ENCODE results near the gene E2F2. TPM values are rescaled to one million over a fixed set of nuclear protein-coding genes. Genes with fewer than 3 reads are reported as not detected.

Gene E2F2
- total RNA-seq, 1 experiment from 2014 or later: 46.1 TPM

DNA sequence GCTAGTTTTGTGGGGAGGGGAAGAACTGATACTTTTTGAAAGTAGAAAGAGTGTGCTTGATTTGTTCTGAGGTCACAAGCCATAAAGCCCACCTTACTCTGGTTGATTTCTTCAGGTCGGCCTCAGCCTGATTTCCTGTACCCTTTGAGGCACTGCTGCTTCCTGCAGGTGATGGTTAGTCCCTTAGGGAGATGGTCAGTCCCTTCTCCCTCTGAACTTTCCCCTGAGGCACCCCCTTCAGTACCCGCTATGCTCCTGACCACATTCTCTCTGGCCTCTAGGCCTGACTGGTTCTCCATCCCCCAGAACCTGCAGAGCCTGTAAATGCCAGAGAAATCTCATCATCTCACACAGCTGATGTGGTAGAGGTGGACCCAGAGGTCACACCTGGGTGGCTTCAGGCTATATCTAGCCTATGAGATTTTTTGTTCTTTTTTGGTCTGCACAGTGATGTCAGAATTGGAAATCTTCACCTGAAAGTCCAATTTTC, 43.3 kb upstream of the E2F2 start:
- intact Hi-C loops (cut with micrococcal nuclease; ENCODE audit: unreplicated experiment): no loop called here
- Histone ChIP-seq H3K9me3 (ENCODE audit: low read depth, low read length, poor library complexity, severe bottlenecking) (no peaks in the 10 kb centered on the region), H3K36me3 (ENCODE audit: insufficient read depth, low read length, poor library complexity, severe bottlenecking) (no peaks in the 10 kb centered on the region), H3K4me3 (ENCODE audit: low read depth, low read length, poor library complexity, severe bottlenecking) (no peak overlapping the region), H3K27ac (ENCODE audit: low read depth, low read length, poor library complexity, severe bottlenecking) (no peak overlapping the region), H3K4me1 (ENCODE audit: insufficient read depth, low read length, poor library complexity, severe bottlenecking) (peaks cover 5% of the 10 kb centered on the region), H3K27me3 (replicated peaks; ENCODE audit: insufficient read depth, low read depth, low read length, poor library complexity) (no peaks in the 10 kb centered on the region)
- POLR2A ChIA-PET (ENCODE audit: low non-redundant PET): no interaction called here
- BruUV-seq (replicated peaks): no TSS peak
- TF ChIP-seq EZH2 (IDR thresholded peaks at IDR 0.05; ENCODE audit: borderline replicate concordance, low read depth, low read length, poor library complexity, severe bottlenecking) (no peak), CTCF (conservative IDR thresholded peaks at IDR 0.05; ENCODE audit: low read depth, low read length) (no peak)
- DNase-seq (ENCODE audit: low spot score): no peak
- CTCF ChIA-PET: no interaction called here

- CTCF ChIA-PET: no interaction called here
- no peaks in the 10 kb centered on the region for H3K9me3 ChIP-seq (ENCODE audit: low read depth, low read length, poor library complexity, severe bottlenecking)
Measured at GRCh38 chr1:23573574-23574182, 42.6 kb upstream of the E2F2 start.

DNA sequence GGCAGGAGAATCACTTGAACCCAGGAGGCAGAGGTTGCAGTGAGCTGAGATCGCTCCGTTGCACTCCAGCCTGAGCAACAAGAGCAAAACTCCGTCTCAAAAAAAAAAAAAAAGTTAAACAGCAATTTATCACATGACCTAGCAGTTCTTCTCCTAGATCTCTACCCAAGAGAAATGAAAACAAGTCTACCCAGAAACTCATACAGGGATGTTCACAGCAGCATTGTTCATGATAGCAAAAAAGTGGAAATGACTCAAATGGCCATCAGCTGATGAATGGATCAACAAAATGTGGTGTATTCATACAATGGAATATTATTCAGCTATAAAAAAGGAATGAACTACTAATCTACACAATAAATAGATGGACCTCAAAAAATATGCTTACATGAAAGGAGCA, 40.4 kb upstream of the E2F2 start:
- TF ChIP-seq EZH2 (IDR thresholded peaks at IDR 0.05; ENCODE audit: borderline replicate concordance, low read depth, low read length, poor library complexity, severe bottlenecking): no peak
- Histone ChIP-seq H3K36me3 (ENCODE audit: insufficient read depth, low read length, poor library complexity, severe bottlenecking) (no peaks in the 10 kb centered on the region), H3K9me3 (ENCODE audit: low read depth, low read length, poor library complexity, severe bottlenecking) (no peaks in the 10 kb centered on the region), H3K27me3 (replicated peaks; ENCODE audit: insufficient read depth, low read depth, low read length, poor library complexity) (no peaks in the 10 kb centered on the region), H3K4me1 (ENCODE audit: insufficient read depth, low read length, poor library complexity, severe bottlenecking) (peaks cover 12% of the 10 kb centered on the region), H3K27ac (ENCODE audit: low read depth, low read length, poor library complexity, severe bottlenecking) (no peak overlapping the region), H3K4me3 (ENCODE audit: low read depth, low read length, poor library complexity, severe bottlenecking) (no peak overlapping the region)
- no TSS peak for BruUV-seq (replicated peaks)
- intact Hi-C loops (cut with micrococcal nuclease; ENCODE audit: unreplicated experiment): no loop called here
- ChIA-PET CTCF (no interaction called here), POLR2A (ENCODE audit: low non-redundant PET) (no interaction called here)
- no peak for DNase-seq (ENCODE audit: low spot score)

More at GRCh38 chr1:23573574-23574182, 42.6 kb upstream of the E2F2 start:
- no TSS peak for BruUV-seq (replicated peaks)
- Histone ChIP-seq H3K27ac (ENCODE audit: low read depth, low read length, poor library complexity, severe bottlenecking) (no peak overlapping the region), H3K36me3 (ENCODE audit: insufficient read depth, low read length, poor library complexity, severe bottlenecking) (no peaks in the 10 kb centered on the region), H3K4me3 (ENCODE audit: low read depth, low read length, poor library complexity, severe bottlenecking) (no peak overlapping the region), H3K27me3 (replicated peaks; ENCODE audit: insufficient read depth, low read depth, low read length, poor library complexity) (no peaks in the 10 kb centered on the region), H3K4me1 (ENCODE audit: insufficient read depth, low read length, poor library complexity, severe bottlenecking) (peaks cover 7% of the 10 kb centered on the region)
- no peak for DNase-seq (ENCODE audit: low spot score)
- intact Hi-C loops (cut with micrococcal nuclease; ENCODE audit: unreplicated experiment): no loop called here
- no peak for TF ChIP-seq CTCF (conservative IDR thresholded peaks at IDR 0.05; ENCODE audit: low read depth, low read length)
- no peak for TF ChIP-seq EZH2 (IDR thresholded peaks at IDR 0.05; ENCODE audit: borderline replicate concordance, low read depth, low read length, poor library complexity, severe bottlenecking)
- POLR2A ChIA-PET (ENCODE audit: low non-redundant PET): no interaction called here

Data from A673 (cell line).